ENCODE measurements around the gene AFF3.

AFF3 gene

GRCh38 chr2:99605036-99605435 is 537.4 kb downstream of the AFF3 start:
- no peak for DNase-seq
- H4K20me1 ChIP-seq (ENCODE audit: insufficient read depth, low read length): no peaks in the 10 kb centered on the region
- no peaks in the 10 kb centered on the region for H3K9me2 ChIP-seq (replicated peaks; ENCODE audit: insufficient read depth, low read length)

GRCh38 chr2:99602476-99602875 is 539.9 kb downstream of the AFF3 start:
- Histone ChIP-seq H3K36me3 (replicated peaks; ENCODE audit: insufficient read depth, low read length) (no peaks in the 10 kb centered on the region), H3K9me3 (replicated peaks; ENCODE audit: insufficient read depth, low read length) (no peaks in the 10 kb centered on the region), H4K20me1 (ENCODE audit: insufficient read depth, low read length) (no peaks in the 10 kb centered on the region), H3K27me3 (replicated peaks; ENCODE audit: insufficient read depth, low read length) (no peaks in the 10 kb centered on the region), H3K4me2 (ENCODE audit: low read depth, low read length) (no peak overlapping the region), H3K79me2 (ENCODE audit: low read length) (no peaks in the 10 kb centered on the region), H3F3A (ENCODE audit: insufficient read depth, low read length) (no peaks in the 10 kb centered on the region), H3K9me2 (replicated peaks; ENCODE audit: insufficient read depth, low read length) (no peaks in the 10 kb centered on the region), H3K9ac (ENCODE audit: low read length) (no peak overlapping the region), H3K4me3 (ENCODE audit: low read length) (no peak overlapping the region), H3K27ac (ENCODE audit: low read length) (no peak overlapping the region), H3K4me1 (ENCODE audit: low read length) (no peaks in the 10 kb centered on the region), H2AFZ (ENCODE audit: low read length) (no peak overlapping the region)
- no peak for DNase-seq
- no peak for TF ChIP-seq EZH2phosphoT487 (IDR thresholded peaks at IDR 0.05; ENCODE audit: low read length)
- no peak for TF ChIP-seq EZH2 (optimal IDR thresholded peaks at IDR 0.05; ENCODE audit: low read depth, low read length)
- TF ChIP-seq CTCF (IDR thresholded peaks at IDR 0.05; ENCODE audit: low read length): no peak

More at GRCh38 chr2:99605036-99605435, 537.4 kb downstream of the AFF3 start:
- Histone ChIP-seq H3K27ac (ENCODE audit: low read length) (no peak overlapping the region), H3K9me3 (replicated peaks; ENCODE audit: insufficient read depth, low read length) (no peaks in the 10 kb centered on the region), H3F3A (ENCODE audit: insufficient read depth, low read length) (no peaks in the 10 kb centered on the region), H3K4me1 (ENCODE audit: low read length) (no peaks in the 10 kb centered on the region), H3K4me3 (ENCODE audit: low read length) (no peak overlapping the region), H2AFZ (ENCODE audit: low read length) (no peak overlapping the region), H3K9ac (ENCODE audit: low read length) (no peak overlapping the region), H3K79me2 (ENCODE audit: low read length) (no peaks in the 10 kb centered on the region), H3K27me3 (replicated peaks; ENCODE audit: insufficient read depth, low read length) (no peaks in the 10 kb centered on the region), H3K4me2 (ENCODE audit: low read depth, low read length) (no peak overlapping the region), H3K36me3 (replicated peaks; ENCODE audit: insufficient read depth, low read length) (no peaks in the 10 kb centered on the region)
- TF ChIP-seq CTCF (IDR thresholded peaks at IDR 0.05; ENCODE audit: low read length): no peak

- Histone ChIP-seq H3K36me3 (replicated peaks; ENCODE audit: insufficient read depth, low read length) (no peaks in the 10 kb centered on the region), H3K4me3 (ENCODE audit: low read length) (no peak overlapping the region), H3K4me1 (ENCODE audit: low read length) (no peaks in the 10 kb centered on the region), H3K9ac (ENCODE audit: low read length) (no peak overlapping the region), H3K79me2 (ENCODE audit: low read length) (no peaks in the 10 kb centered on the region), H3F3A (ENCODE audit: insufficient read depth, low read length) (no peaks in the 10 kb centered on the region), H4K20me1 (ENCODE audit: insufficient read depth, low read length) (no peaks in the 10 kb centered on the region), H3K27ac (ENCODE audit: low read length) (no peak overlapping the region), H3K27me3 (replicated peaks; ENCODE audit: insufficient read depth, low read length) (no peaks in the 10 kb centered on the region), H2AFZ (ENCODE audit: low read length) (no peak overlapping the region), H3K9me2 (replicated peaks; ENCODE audit: insufficient read depth, low read length) (no peaks in the 10 kb centered on the region), H3K4me2 (ENCODE audit: low read depth, low read length) (no peak overlapping the region), H3K9me3 (replicated peaks; ENCODE audit: insufficient read depth, low read length) (no peaks in the 10 kb centered on the region)
- no peak for TF ChIP-seq CTCF (IDR thresholded peaks at IDR 0.05; ENCODE audit: low read length)
- no peak for TF ChIP-seq EZH2phosphoT487 (IDR thresholded peaks at IDR 0.05; ENCODE audit: low read length)
- DNase-seq: no peak
These were observed 541.3 kb downstream of the AFF3 start for GRCh38 chr2:99600981-99601651.
